ENCODE results near the gene PITRM1.

- TF ChIP-seq CEBPB (IDR thresholded peaks at IDR 0.05) = no peak
- no peak for TF ChIP-seq HES2 (IDR thresholded peaks at IDR 0.05)
- TF ChIP-seq CTCF (IDR thresholded peaks at IDR 0.05) = no peak
- no peak for TF ChIP-seq HOXB5 (CRISPR knock-in tag; IDR thresholded peaks at IDR 0.05)
- TF ChIP-seq ZFP36 (IDR thresholded peaks at IDR 0.05; ENCODE audit: borderline replicate concordance, partially characterized antibody) = no peak
- no peak for TF ChIP-seq POLR2AphosphoS2 (conservative IDR thresholded peaks at IDR 0.05; ENCODE audit: low read length)
- TF ChIP-seq JUN (IDR thresholded peaks at IDR 0.05) = no peak
- no peak for TF ChIP-seq POLR2A (IDR thresholded peaks at IDR 0.05; ENCODE audit: low read length)
- no peak for TF ChIP-seq SMC3 (IDR thresholded peaks at IDR 0.05)
- TF ChIP-seq EP300 (IDR thresholded peaks at IDR 0.05) = no peak
These were observed 21.6 kb downstream of the PITRM1 start for GRCh38 chr10:3150961-3151360.
